H1 (cell line): ENCODE results near the gene SCAP.

ENCODE experiments used
- KDM5A ChIP-seq: fragments of 200-600 bp; IDR thresholded peaks from 2 replicates; pipeline ENCODE4 v1.7.1; 2012; ENCODE audit warnings: mild to moderate bottlenecking, low read length, inconsistent platforms, mixed read lengths
- NANOG ChIP-seq: IDR thresholded peaks from 2 replicates; pipeline ENCODE4 v1.6.1; 2011; ENCODE audit warnings: low read length, low read depth, mild to moderate bottlenecking, inconsistent platforms; ENCODE audit not compliant: insufficient read depth, poor library complexity, severe bottlenecking
- TEAD4 ChIP-seq: IDR thresholded peaks from 2 replicates; pipeline ENCODE4 v1.6.1; 2012; ENCODE audit warnings: low read depth, low read length, inconsistent platforms, mixed read lengths

DNA sequence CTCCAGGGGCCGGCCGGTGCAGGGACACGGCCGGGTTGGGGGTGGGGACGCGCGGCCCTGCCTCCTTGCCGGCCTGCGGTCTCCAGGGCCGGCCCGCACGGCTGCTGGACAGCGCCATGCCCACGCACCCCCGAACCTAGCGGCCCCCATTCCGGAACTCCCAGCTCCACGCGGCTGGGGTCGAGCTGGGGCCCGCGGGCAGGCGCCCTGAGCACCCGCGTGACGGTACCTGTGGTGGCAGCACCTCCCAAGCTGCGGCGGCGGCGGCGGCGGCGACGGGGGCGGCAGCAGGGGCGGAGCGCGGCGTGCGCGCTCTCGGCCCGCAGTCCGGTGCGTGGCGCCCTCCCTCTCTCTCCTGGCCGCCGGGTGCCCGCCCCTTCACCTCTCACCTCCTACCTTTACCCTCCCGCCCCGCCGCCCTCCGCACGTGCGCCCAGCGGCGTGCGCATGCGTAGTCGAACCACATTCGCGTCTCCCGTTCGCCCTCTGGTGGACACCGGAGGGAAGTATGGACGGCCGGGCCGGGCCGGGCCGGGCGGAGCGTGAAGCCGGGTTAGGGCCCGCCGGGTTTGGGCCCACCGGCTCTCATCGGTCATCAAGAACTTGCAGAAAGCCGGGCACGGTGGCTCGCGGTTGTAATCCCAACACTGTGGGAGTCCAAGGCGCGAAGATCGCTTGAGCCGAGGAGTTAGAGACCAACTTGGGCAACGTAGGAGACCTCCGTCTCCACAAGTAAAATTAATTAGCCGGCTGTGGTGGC, at the start of gene SCAP:
- TF ChIP-seq KDM5A (no peak), NANOG (no peak), TEAD4 (peak; percentile 52; the same call in 1 of the 2 replicates)
